ENCODE data around the gene PHGDH. TPM values are rescaled to one million over a fixed set of nuclear protein-coding genes. Genes with fewer than 3 reads are reported as not detected.

Gene PHGDH
- total and polyA plus RNA-seq, 9 donors = 34.1 to 488 (median 62.8) TPM

- Histone ChIP-seq H3K27ac (no peak overlapping the region), H3K9me3 (no peaks in the 10 kb centered on the region), H3K36me3 (no peaks in the 10 kb centered on the region), H3K4me1 (ENCODE audit: insufficient read depth) (peaks cover 3% of the 10 kb centered on the region), H3K4me3 (no peak overlapping the region), H3K27me3 (no peaks in the 10 kb centered on the region)
- intact Hi-C loops (cut with DNase I) = no loop called here
- no peak for TF ChIP-seq EP300 (IDR thresholded peaks at IDR 0.05)
- TF ChIP-seq, protein P1, sequence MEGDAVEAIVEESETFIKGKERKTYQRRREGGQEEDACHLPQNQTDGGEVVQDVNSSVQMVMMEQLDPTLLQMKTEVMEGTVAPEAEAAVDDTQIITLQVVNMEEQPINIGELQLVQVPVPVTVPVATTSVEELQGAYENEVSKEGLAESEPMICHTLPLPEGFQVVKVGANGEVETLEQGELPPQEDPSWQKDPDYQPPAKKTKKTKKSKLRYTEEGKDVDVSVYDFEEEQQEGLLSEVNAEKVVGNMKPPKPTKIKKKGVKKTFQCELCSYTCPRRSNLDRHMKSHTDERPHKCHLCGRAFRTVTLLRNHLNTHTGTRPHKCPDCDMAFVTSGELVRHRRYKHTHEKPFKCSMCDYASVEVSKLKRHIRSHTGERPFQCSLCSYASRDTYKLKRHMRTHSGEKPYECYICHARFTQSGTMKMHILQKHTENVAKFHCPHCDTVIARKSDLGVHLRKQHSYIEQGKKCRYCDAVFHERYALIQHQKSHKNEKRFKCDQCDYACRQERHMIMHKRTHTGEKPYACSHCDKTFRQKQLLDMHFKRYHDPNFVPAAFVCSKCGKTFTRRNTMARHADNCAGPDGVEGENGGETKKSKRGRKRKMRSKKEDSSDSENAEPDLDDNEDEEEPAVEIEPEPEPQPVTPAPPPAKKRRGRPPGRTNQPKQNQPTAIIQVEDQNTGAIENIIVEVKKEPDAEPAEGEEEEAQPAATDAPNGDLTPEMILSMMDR (IDR thresholded peaks at IDR 0.05) = no peak
- no peak for TF ChIP-seq POLR2A (IDR thresholded peaks at IDR 0.05)
- WGBS, 3 donors = 66 to 72% (median 71%) methylated on average over 3 of the region's 3 CpGs
- no peak for DNase-seq
Measured at GRCh38 chr1:119771770-119772169, 60.0 kb downstream of the PHGDH start.

GRCh38 chr1:119772298-119772697 is 60.6 kb downstream of the PHGDH start:
- intact Hi-C loops (cut with DNase I) = no loop called here
- 94 to 97% (median 95%) methylated on average over 2 of the region's 2 CpGs for WGBS, 3 donors
- no peaks in the 10 kb centered on the region for H3K36me3 ChIP-seq
- peaks cover 3% of the 10 kb centered on the region for H3K4me1 ChIP-seq (ENCODE audit: insufficient read depth)
- no peak for DNase-seq
- no peaks in the 10 kb centered on the region for H3K9me3 ChIP-seq
- TF ChIP-seq POLR2A (IDR thresholded peaks at IDR 0.05) (no peak), EP300 (IDR thresholded peaks at IDR 0.05) (no peak)
- TF ChIP-seq, protein P1 (IDR thresholded peaks at IDR 0.05) = no peak
- H3K4me3 ChIP-seq = no peak overlapping the region
- no peak overlapping the region for H3K27ac ChIP-seq
- no peaks in the 10 kb centered on the region for H3K27me3 ChIP-seq

DNA sequence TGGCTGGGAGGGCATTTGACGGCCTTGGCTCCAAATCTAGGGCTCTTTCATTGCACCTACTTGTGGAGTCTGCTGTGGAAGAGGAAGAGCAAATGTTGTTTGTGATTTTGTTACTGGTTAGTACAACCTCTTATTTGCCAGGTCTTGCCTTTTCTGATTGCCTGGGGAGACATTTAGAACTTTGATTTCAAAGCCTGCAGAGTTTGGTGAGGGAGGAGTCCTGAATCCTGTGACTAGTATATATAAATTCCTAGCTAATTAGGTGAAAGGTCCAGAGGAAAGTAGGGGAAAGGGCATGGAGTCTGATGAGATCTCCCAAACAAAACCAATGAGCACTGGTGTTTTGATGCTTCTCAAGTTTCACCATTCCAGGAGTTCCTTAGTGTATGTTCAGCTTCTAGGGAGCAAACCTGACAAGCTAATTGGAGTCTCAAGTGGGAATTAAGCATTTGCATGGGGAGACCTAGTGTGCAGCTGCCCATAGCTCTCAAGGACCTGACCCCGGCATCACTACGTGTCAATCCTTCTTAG is 62.0 kb downstream of the PHGDH start:
- no peak overlapping the region for H3K27ac ChIP-seq
- DNase-seq = no peak
- H3K4me3 ChIP-seq = no peak overlapping the region
- no peaks in the 10 kb centered on the region for H3K27me3 ChIP-seq
- no peaks in the 10 kb centered on the region for H3K9me3 ChIP-seq
- H3K36me3 ChIP-seq = no peaks in the 10 kb centered on the region
- WGBS, 3 donors = 65 to 73% (median 68%) methylated on average over 3 of the region's 3 CpGs
- intact Hi-C loops (cut with DNase I) = no loop called here
- H3K4me1 ChIP-seq (ENCODE audit: insufficient read depth) = peaks cover 3% of the 10 kb centered on the region
- TF ChIP-seq EP300 (IDR thresholded peaks at IDR 0.05) (no peak), POLR2A (IDR thresholded peaks at IDR 0.05) (no peak)
- TF ChIP-seq, protein P1 (IDR thresholded peaks at IDR 0.05) = no peak

- DNase-seq = no peak
Measured at GRCh38 chr1:119774746-119775490, 63.2 kb downstream of the PHGDH start.

More at GRCh38 chr1:119774746-119775490, 63.2 kb downstream of the PHGDH start:
- Histone ChIP-seq H3K27me3 (no peaks in the 10 kb centered on the region), H3K27ac (no peak overlapping the region), H3K9me3 (no peaks in the 10 kb centered on the region), H3K4me1 (ENCODE audit: insufficient read depth) (peaks cover 3% of the 10 kb centered on the region), H3K36me3 (no peaks in the 10 kb centered on the region), H3K4me3 (no peak overlapping the region)
- no peak for TF ChIP-seq POLR2A (IDR thresholded peaks at IDR 0.05)
- TF ChIP-seq, protein P1 (IDR thresholded peaks at IDR 0.05) = no peak
- TF ChIP-seq EP300 (IDR thresholded peaks at IDR 0.05) = no peak
- intact Hi-C loops (cut with DNase I) = no loop called here
- 70 to 80% (median 79%) methylated on average over 7 of the region's 7 CpGs for WGBS, 3 donors

All from ovary (tissue), 9 donors.